IMR-90 (cell line): ENCODE data around the gene MLKL. TPM values are rescaled to one million over a fixed set of nuclear protein-coding genes. Genes with fewer than 3 reads are reported as not detected.

ENCODE experiments used
- ATAC-seq: fragments of 200-7000 bp; cut with Tn5 transposase; 2 replicates; pipeline ENCODE4 v1.9.1; 2020; ENCODE audit warnings: low read depth, mild to moderate bottlenecking, moderate library complexity
- BruUV-seq: library from RNA; stranded (reverse); fragments of 400-500 nt; replicated peaks from 2 replicates; lab custom pipeline; 2021; lab: Mats Ljungman, UMichigan
- CTCF ChIA-PET: fragments of 300-600 bp; formaldehyde crosslinking; extraction: SDS; loops from one replicate; lab custom pipeline; 2021; ENCODE audit warnings: antibody characterized with exemption; lab: Yijun Ruan, JAX
- POLR2A ChIA-PET: fragments of 300-600 bp; sonication (Branson Sonifier 250); formaldehyde crosslinking; loops from one replicate; lab custom pipeline; 2022; ENCODE audit warnings: antibody characterized with exemption; ENCODE audit not compliant: unreplicated experiment; lab: Charles Lee
- DNase-seq: peaks from one replicate; pipeline ENCODE4 v3.0.0; 2013
- H2AFZ ChIP-seq: replicated peaks from 2 replicates; pipeline ENCODE3; 2013; ENCODE audit warnings: low read length, mild to moderate bottlenecking; ENCODE audit not compliant: poor library complexity
- H2AK5ac ChIP-seq: 2 replicates; pipeline ENCODE4 v1.6.1; 2013; ENCODE audit warnings: low read depth, low read length, inconsistent platforms
- H2AK9ac ChIP-seq: replicated peaks from 2 replicates; pipeline ENCODE3; 2013; ENCODE audit warnings: mild to moderate bottlenecking, low read depth, low read length, moderate library complexity; ENCODE audit not compliant: poor library complexity
- H2BK120ac ChIP-seq: 2 replicates; pipeline ENCODE4 v1.6.1; 2013; ENCODE audit warnings: low read depth, low read length, inconsistent platforms
- H2BK15ac ChIP-seq: 3 replicates; pipeline ENCODE4 v1.6.1; 2013; ENCODE audit warnings: low read depth, low read length, inconsistent platforms
- H2BK20ac ChIP-seq: 2 replicates; pipeline ENCODE4 v1.6.1; 2013; ENCODE audit warnings: low read depth, mild to moderate bottlenecking, inconsistent platforms, low read length, moderate library complexity
- H2BK5ac ChIP-seq: 2 replicates; pipeline ENCODE4 v1.6.1; 2013; ENCODE audit warnings: mild to moderate bottlenecking, low read depth, low read length, inconsistent platforms; ENCODE audit not compliant: poor library complexity, severe bottlenecking
- H3K14ac ChIP-seq: replicated peaks from 2 replicates; pipeline ENCODE4 v1.6.1; 2013; ENCODE audit warnings: low read depth, low read length, inconsistent platforms
- H3K18ac ChIP-seq: 2 replicates; pipeline ENCODE4 v1.6.1; 2013; ENCODE audit warnings: low read depth, low read length, control low read depth
- H3K23ac ChIP-seq: 2 replicates; pipeline ENCODE4 v1.6.1; 2013; ENCODE audit warnings: low read depth, low read length, inconsistent platforms
- H3K27ac ChIP-seq: 2 replicates; pipeline ENCODE4 v1.5.1; 2013; ENCODE audit warnings: mild to moderate bottlenecking, control low read depth, low read length; ENCODE audit not compliant: insufficient read depth
- H3K27me3 ChIP-seq: 2 replicates; pipeline ENCODE4 v1.6.1; 2013; ENCODE audit warnings: low read length; ENCODE audit not compliant: control insufficient read depth, insufficient read depth
- H3K36me3 ChIP-seq: 2 replicates; pipeline ENCODE4 v1.6.1; 2013; ENCODE audit warnings: low read length, mixed read lengths; ENCODE audit not compliant: control insufficient read depth, insufficient read depth
- H3K4ac ChIP-seq: 2 replicates; pipeline ENCODE4 v1.6.1; 2013; ENCODE audit warnings: low read depth, low read length, inconsistent platforms
- H3K4me1 ChIP-seq: 2 replicates; pipeline ENCODE4 v1.6.1; 2013; ENCODE audit warnings: low read length, mixed read lengths; ENCODE audit not compliant: control insufficient read depth, insufficient read depth
- H3K4me2 ChIP-seq: 2 replicates; pipeline ENCODE4 v1.6.1; 2013; ENCODE audit warnings: low read depth, mild to moderate bottlenecking, control low read depth, low read length, moderate library complexity
- H3K4me3 ChIP-seq: 2 replicates; pipeline ENCODE4 v1.5.1; 2013; ENCODE audit warnings: low read depth, mild to moderate bottlenecking, control low read depth, low read length, moderate library complexity; ENCODE audit not compliant: insufficient read depth
- H3K56ac ChIP-seq: 2 replicates; pipeline ENCODE4 v1.6.1; 2013; ENCODE audit warnings: low read length, inconsistent platforms; ENCODE audit not compliant: insufficient read depth; ENCODE audit errors: extremely low read depth
- H3K79me1 ChIP-seq, 2 experiments: 2 replicates each; pipeline ENCODE4 v1.6.1; 2013; ENCODE audit warnings: low read length in 2 of 2, inconsistent platforms in 1 of 2, low read depth in 1 of 2
- H3K9ac ChIP-seq: 2 replicates; pipeline ENCODE4 v1.6.1; 2013; ENCODE audit warnings: low read depth, low read length, control low read depth
- H3K9me1 ChIP-seq: 2 replicates; pipeline ENCODE4 v1.6.1; 2013; ENCODE audit warnings: low read length, inconsistent platforms; ENCODE audit not compliant: insufficient read depth
- H3K9me3 ChIP-seq: 2 replicates; pipeline ENCODE4 v1.6.1; 2013; ENCODE audit warnings: low read length; ENCODE audit not compliant: control insufficient read depth, insufficient read depth
- H4K20me1 ChIP-seq: 2 replicates; pipeline ENCODE4 v1.6.1; 2013; ENCODE audit warnings: low read length, inconsistent platforms; ENCODE audit not compliant: insufficient read depth
- H4K5ac ChIP-seq: 2 replicates; pipeline ENCODE4 v1.6.1; 2013; ENCODE audit warnings: mild to moderate bottlenecking, low read depth, low read length, control low read depth
- H4K8ac ChIP-seq, 2 experiments: 2 replicates each; pipeline ENCODE4 v1.6.1; 2013; ENCODE audit warnings: low read depth in 2 of 2, low read length in 2 of 2, control low read depth in 1 of 2, inconsistent platforms in 1 of 2
- H4K91ac ChIP-seq: 2 replicates; pipeline ENCODE4 v1.6.1; 2013; ENCODE audit warnings: low read depth, low read length, inconsistent platforms; ENCODE audit not compliant: insufficient read depth
- BHLHE40 ChIP-seq: fragments of 150-350 bp; IDR thresholded peaks from 2 replicates; pipeline ENCODE4 v1.6.1; 2016; ENCODE audit warnings: mild to moderate bottlenecking, low read depth, low read length
- CEBPB ChIP-seq: IDR thresholded peaks from 2 replicates; pipeline ENCODE4 v1.6.1; 2012; ENCODE audit warnings: low read depth, low read length, improper control_type of control experiment
- CHD1 ChIP-seq: IDR thresholded peaks from 2 replicates; pipeline ENCODE4 v1.6.1; 2012; ENCODE audit warnings: low read depth, low read length, improper control_type of control experiment
- FOS ChIP-seq: fragments of 150-350 bp; IDR thresholded peaks from 2 replicates; pipeline ENCODE4 v1.6.1; 2016; ENCODE audit warnings: low read depth, low read length
- MAFK ChIP-seq: IDR thresholded peaks from 2 replicates; pipeline ENCODE4 v1.6.1; 2012; ENCODE audit warnings: low read depth, low read length, improper control_type of control experiment
- MAZ ChIP-seq: IDR thresholded peaks from 2 replicates; pipeline ENCODE4 v1.6.1; 2012; ENCODE audit warnings: low read depth, mild to moderate bottlenecking, low read length, improper control_type of control experiment, moderate library complexity, borderline replicate concordance
- MXI1 ChIP-seq: IDR thresholded peaks from 2 replicates; pipeline ENCODE4 v1.6.1; 2012; ENCODE audit warnings: low read depth, mild to moderate bottlenecking, low read length, moderate library complexity, borderline replicate concordance
- NFE2L2 ChIP-seq: fragments of 150-350 bp; IDR thresholded peaks from 2 replicates; pipeline ENCODE4 v1.6.1; 2016; ENCODE audit warnings: low read depth, mild to moderate bottlenecking, low read length
- POLR2A ChIP-seq: IDR thresholded peaks from 2 replicates; pipeline ENCODE4 v1.6.1; 2012; ENCODE audit warnings: mild to moderate bottlenecking, low read depth, low read length
- RAD21 ChIP-seq: IDR thresholded peaks from 2 replicates; pipeline ENCODE4 v1.6.1; 2012; ENCODE audit warnings: low read length, improper control_type of control experiment
- RCOR1 ChIP-seq: IDR thresholded peaks from 2 replicates; pipeline ENCODE4 v1.6.1; 2012; ENCODE audit warnings: mild to moderate bottlenecking, low read length, improper control_type of control experiment; ENCODE audit not compliant: insufficient replicate concordance
- RFX5 ChIP-seq: IDR thresholded peaks from 2 replicates; pipeline ENCODE4 v1.8.0; 2012; ENCODE audit warnings: low read depth, mild to moderate bottlenecking, low read length, moderate library complexity
- SMC3 ChIP-seq: fragments of 150-350 bp; IDR thresholded peaks from 2 replicates; pipeline ENCODE4 v1.6.1; 2016; ENCODE audit warnings: low read depth, mild to moderate bottlenecking, antibody characterized with exemption, low read length, moderate library complexity
- WGBS, 2 experiments: methylation state at CpG; one replicate each; pipeline versions ENCODE4 v1.1.5 to v1.1.7; 2013; ENCODE audit warnings: missing lambda C conversion rate in 2 of 2; ENCODE audit not compliant: insufficient read length in 1 of 2; ENCODE audit errors: extremely low coverage in 2 of 2; 5-methylcytosine and 5-hydroxymethylcytosine counted together
- dilution Hi-C: fragments of 300-500 bp; cut with HindIII; formaldehyde crosslinking; loops from one replicate; pipeline ENCODE4 v1.14.3; 2018; ENCODE audit warnings: low sequenced_read_pairs; ENCODE audit not compliant: unreplicated experiment
- in situ Hi-C: fragments of 300-500 bp; cut with MboI; formaldehyde crosslinking; loops from 3 replicates; pipeline ENCODE4 v1.14.3; 2019; ENCODE audit warnings: low sequenced_read_pairs, inconsistent platforms, mixed read lengths
- intact Hi-C: fragments of 100-400 bp; cut with micrococcal nuclease; formaldehyde crosslinking; loops from 2 replicates; pipeline ENCODE4 v1.10.0; 2022
- polyA plus RNA-seq, 3 experiments: library from polyadenylated mRNA; depleted of rRNA; stranded (reverse); fragments of >200 nt; gene quantifications; 2 replicates each; pipeline ENCODE4 v1.2.3, GENCODE V29; 2012; ENCODE audit warnings: low replicate concordance in 1 of 3
- total RNA-seq: library from RNA; depleted of rRNA; stranded (reverse); fragments of >200 nt; gene quantifications from 2 replicates; pipeline ENCODE4 v1.2.3, GENCODE V29; 2012
- TF ChIP-seq, protein P1 (sequence below): fragments of 150-350 bp; IDR thresholded peaks from 2 replicates; pipeline ENCODE4 v1.6.1; 2017; ENCODE audit warnings: mild to moderate bottlenecking, antibody characterized with exemption, low read length, low read depth
- TF ChIP-seq, protein P2 (sequence below): conservative IDR thresholded peaks from 2 replicates; pipeline ENCODE4 v1.5.1; 2012; ENCODE audit warnings: mild to moderate bottlenecking, low read depth, low read length, improper control_type of control experiment
- TF ChIP-seq, protein P3 (sequence below): fragments of 150-350 bp; IDR thresholded peaks from 2 replicates; pipeline ENCODE4 v1.6.1; 2016; ENCODE audit warnings: low read depth, mild to moderate bottlenecking, low read length, moderate library complexity, borderline replicate concordance

Gene MLKL
- total and polyA plus RNA-seq, 2 of the 4 experiments (the other 2 are of a cell fraction): 3.6 to 4.5 TPM

DNA sequence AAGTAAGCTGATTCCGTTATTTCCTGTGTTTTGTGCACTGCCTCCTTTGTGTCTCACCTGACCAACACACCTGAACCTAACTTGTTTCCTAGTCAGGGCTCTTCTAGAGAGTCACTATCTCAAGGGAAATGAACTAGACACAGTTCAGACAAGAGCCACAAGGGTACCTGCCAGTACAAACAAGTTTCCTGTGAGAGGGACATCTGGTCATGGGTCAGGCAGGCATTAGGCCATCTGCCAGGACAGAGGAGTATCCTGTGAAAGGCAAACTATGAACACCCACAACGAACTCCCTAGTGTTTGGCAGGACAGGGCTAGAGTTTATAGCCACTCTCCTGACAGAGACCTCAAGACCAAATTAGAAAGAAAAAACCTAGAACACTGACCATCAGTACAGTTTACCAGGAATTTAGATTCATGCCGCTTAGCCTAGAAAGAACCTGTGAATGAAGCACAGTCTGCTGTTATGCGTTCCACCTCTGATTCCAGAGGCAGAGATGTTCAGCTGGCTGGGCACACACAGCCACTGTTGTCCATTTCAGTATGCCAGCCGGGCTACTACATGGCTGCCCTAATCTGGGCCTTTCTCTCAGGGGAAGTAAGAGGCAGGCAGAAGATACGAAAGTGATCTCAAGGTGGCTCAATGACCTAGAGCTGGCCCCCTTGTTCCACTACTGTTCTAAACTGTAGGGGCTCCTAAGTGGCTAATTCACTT is 73.0 kb downstream of the MLKL start:
- Histone ChIP-seq H4K91ac (no peak overlapping the region), H3K14ac (no peak overlapping the region), H2AK5ac (no peak overlapping the region), H3K4ac (no peak overlapping the region), H3K27ac (no peak overlapping the region), H3K56ac (no peak overlapping the region), H3K36me3 (peaks cover 44% of the 10 kb centered on the region), H2BK15ac (no peak overlapping the region), H3K4me1 (peaks cover 4% of the 10 kb centered on the region), H3K27me3 (no peaks in the 10 kb centered on the region), H3K9ac (no peak overlapping the region), H2BK20ac (no peak overlapping the region), H3K4me2 (no peak overlapping the region), H3K4me3 (no peak overlapping the region), H2AK9ac (no peak overlapping the region), H3K9me1 (no peaks in the 10 kb centered on the region), H4K5ac (no peak overlapping the region), H3K18ac (no peak overlapping the region), H2BK5ac (no peak overlapping the region), H4K8ac (no peak overlapping the region), H2AFZ (no peak overlapping the region), H3K9me3 (no peaks in the 10 kb centered on the region), H3K79me1 (peaks cover 16 to 33% of the 10 kb centered on the region in 2 experiments), H4K20me1 (peaks cover 13% of the 10 kb centered on the region), H3K23ac (no peak overlapping the region), H2BK120ac (no peak overlapping the region)
- DNase-seq: peak; percentile 28
- POLR2A ChIA-PET: no interaction called here
- dilution Hi-C loops: no loop called here
- BruUV-seq: no TSS peak
- in situ Hi-C loops: loop anchor here (10.0 kb wide), 2 partner anchors 143 to 303 kb away; no protein-coding TSS in a partner anchor
- TF ChIP-seq CHD1 (no peak), MXI1 (no peak), POLR2A (no peak), NFE2L2 (no peak), FOS (no peak), MAZ (no peak), BHLHE40 (no peak), SMC3 (no peak), RAD21 (no peak), MAFK (no peak), CEBPB (no peak), RCOR1 (no peak), RFX5 (no peak)
- TF ChIP-seq, protein P1, sequence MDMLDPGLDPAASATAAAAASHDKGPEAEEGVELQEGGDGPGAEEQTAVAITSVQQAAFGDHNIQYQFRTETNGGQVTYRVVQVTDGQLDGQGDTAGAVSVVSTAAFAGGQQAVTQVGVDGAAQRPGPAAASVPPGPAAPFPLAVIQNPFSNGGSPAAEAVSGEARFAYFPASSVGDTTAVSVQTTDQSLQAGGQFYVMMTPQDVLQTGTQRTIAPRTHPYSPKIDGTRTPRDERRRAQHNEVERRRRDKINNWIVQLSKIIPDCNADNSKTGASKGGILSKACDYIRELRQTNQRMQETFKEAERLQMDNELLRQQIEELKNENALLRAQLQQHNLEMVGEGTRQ: no peak
- TF ChIP-seq, protein P2, sequence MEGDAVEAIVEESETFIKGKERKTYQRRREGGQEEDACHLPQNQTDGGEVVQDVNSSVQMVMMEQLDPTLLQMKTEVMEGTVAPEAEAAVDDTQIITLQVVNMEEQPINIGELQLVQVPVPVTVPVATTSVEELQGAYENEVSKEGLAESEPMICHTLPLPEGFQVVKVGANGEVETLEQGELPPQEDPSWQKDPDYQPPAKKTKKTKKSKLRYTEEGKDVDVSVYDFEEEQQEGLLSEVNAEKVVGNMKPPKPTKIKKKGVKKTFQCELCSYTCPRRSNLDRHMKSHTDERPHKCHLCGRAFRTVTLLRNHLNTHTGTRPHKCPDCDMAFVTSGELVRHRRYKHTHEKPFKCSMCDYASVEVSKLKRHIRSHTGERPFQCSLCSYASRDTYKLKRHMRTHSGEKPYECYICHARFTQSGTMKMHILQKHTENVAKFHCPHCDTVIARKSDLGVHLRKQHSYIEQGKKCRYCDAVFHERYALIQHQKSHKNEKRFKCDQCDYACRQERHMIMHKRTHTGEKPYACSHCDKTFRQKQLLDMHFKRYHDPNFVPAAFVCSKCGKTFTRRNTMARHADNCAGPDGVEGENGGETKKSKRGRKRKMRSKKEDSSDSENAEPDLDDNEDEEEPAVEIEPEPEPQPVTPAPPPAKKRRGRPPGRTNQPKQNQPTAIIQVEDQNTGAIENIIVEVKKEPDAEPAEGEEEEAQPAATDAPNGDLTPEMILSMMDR: no peak
- TF ChIP-seq, protein P3, sequence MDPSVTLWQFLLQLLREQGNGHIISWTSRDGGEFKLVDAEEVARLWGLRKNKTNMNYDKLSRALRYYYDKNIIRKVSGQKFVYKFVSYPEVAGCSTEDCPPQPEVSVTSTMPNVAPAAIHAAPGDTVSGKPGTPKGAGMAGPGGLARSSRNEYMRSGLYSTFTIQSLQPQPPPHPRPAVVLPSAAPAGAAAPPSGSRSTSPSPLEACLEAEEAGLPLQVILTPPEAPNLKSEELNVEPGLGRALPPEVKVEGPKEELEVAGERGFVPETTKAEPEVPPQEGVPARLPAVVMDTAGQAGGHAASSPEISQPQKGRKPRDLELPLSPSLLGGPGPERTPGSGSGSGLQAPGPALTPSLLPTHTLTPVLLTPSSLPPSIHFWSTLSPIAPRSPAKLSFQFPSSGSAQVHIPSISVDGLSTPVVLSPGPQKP: no peak
- WGBS, 2 experiments: 100% methylated on average over 3 of the region's 6 CpGs; no CpG with 5 or more reads in 1 of the 2 experiments
- peak; percentile 28 for ATAC-seq
- CTCF ChIA-PET: no interaction called here
- intact Hi-C loops: no loop called here
